A673 (cell line): ENCODE data around the gene UTS2R. TPM values are rescaled to one million over a fixed set of nuclear protein-coding genes. Genes with fewer than 3 reads are reported as not detected.

ENCODE experiments used
- BruUV-seq: library from RNA; stranded (reverse); fragments of 400-500 nt; replicated peaks from 2 replicates; lab custom pipeline; 2021; lab: Mats Ljungman, UMichigan
- CTCF ChIA-PET: fragments of 300-600 bp; sonication (Branson Sonifier 250); formaldehyde crosslinking; loops from one replicate; lab custom pipeline; 2022; ENCODE audit warnings: antibody characterized with exemption; lab: Charles Lee
- POLR2A ChIA-PET: fragments of 300-600 bp; sonication (Branson Sonifier 250); formaldehyde crosslinking; loops from one replicate; lab custom pipeline; 2022; ENCODE audit warnings: antibody characterized with exemption; ENCODE audit not compliant: low non-redundant PET; lab: Charles Lee
- DNase-seq: peaks from one replicate; pipeline ENCODE4 v3.0.0-alpha.2; 2015; ENCODE audit warnings: low spot score
- H3K27ac ChIP-seq: fragments of 200-600 bp; sonication (generic); 2 replicates; pipeline ENCODE4 v1.5.1; 2016; ENCODE audit warnings: mixed run types, low read depth, mild to moderate bottlenecking, mixed read lengths, antibody characterized with exemption, low read length; ENCODE audit not compliant: poor library complexity, severe bottlenecking
- H3K27me3 ChIP-seq: fragments of 200-600 bp; sonication (generic); replicated peaks from 2 replicates; pipeline ENCODE4 v1.6.1; 2017; ENCODE audit warnings: mixed run types, low read depth, mild to moderate bottlenecking, mixed read lengths, antibody characterized with exemption, low read length; ENCODE audit not compliant: insufficient read depth, poor library complexity
- H3K36me3 ChIP-seq: fragments of 200-600 bp; sonication (generic); 2 replicates; pipeline ENCODE4 v1.6.1; 2016; ENCODE audit warnings: mixed run types, mild to moderate bottlenecking, mixed read lengths, antibody characterized with exemption, low read length; ENCODE audit not compliant: insufficient read depth, poor library complexity, severe bottlenecking
- H3K4me1 ChIP-seq: fragments of 200-600 bp; sonication (generic); 2 replicates; pipeline ENCODE4 v1.6.1; 2017; ENCODE audit warnings: mixed run types, mild to moderate bottlenecking, mixed read lengths, antibody characterized with exemption, low read length; ENCODE audit not compliant: insufficient read depth, poor library complexity, severe bottlenecking
- H3K4me3 ChIP-seq: fragments of 200-600 bp; sonication (generic); 2 replicates; pipeline ENCODE4 v1.5.1; 2016; ENCODE audit warnings: low read depth, mixed run types, mild to moderate bottlenecking, mixed read lengths, low read length; ENCODE audit not compliant: poor library complexity, severe bottlenecking
- H3K9me3 ChIP-seq: fragments of 200-600 bp; sonication (generic); 2 replicates; pipeline ENCODE4 v1.6.1; 2016; ENCODE audit warnings: mixed run types, low read depth, mild to moderate bottlenecking, mixed read lengths, antibody characterized with exemption, low read length; ENCODE audit not compliant: poor library complexity, severe bottlenecking
- EZH2 ChIP-seq: fragments of 200-600 bp; sonication (generic); IDR thresholded peaks from 2 replicates; pipeline ENCODE4 v1.6.1; 2017; ENCODE audit warnings: borderline replicate concordance, low read depth, mild to moderate bottlenecking, mixed read lengths, antibody characterized with exemption, low read length; ENCODE audit not compliant: poor library complexity, severe bottlenecking
- intact Hi-C: fragments of 100-400 bp; cut with micrococcal nuclease; formaldehyde crosslinking; loops from one replicate; pipeline ENCODE4 v1.10.0; 2022; ENCODE audit not compliant: unreplicated experiment
- total RNA-seq: library from RNA; stranded (reverse); gene quantifications from 2 replicates; pipeline ENCODE4 v1.2.3, GENCODE V29; 2021
- TF ChIP-seq, protein P1 (sequence below): fragments of 300-800, 200-600 bp; sonication (generic); conservative IDR thresholded peaks from 2 replicates; pipeline ENCODE4 v1.5.1; 2017; ENCODE audit warnings: low read depth, mild to moderate bottlenecking, antibody characterized with exemption, low read length, moderate library complexity, mixed read lengths

Gene UTS2R
- total RNA-seq, 1 experiment from 2014 or later: 0.58 TPM

DNA sequence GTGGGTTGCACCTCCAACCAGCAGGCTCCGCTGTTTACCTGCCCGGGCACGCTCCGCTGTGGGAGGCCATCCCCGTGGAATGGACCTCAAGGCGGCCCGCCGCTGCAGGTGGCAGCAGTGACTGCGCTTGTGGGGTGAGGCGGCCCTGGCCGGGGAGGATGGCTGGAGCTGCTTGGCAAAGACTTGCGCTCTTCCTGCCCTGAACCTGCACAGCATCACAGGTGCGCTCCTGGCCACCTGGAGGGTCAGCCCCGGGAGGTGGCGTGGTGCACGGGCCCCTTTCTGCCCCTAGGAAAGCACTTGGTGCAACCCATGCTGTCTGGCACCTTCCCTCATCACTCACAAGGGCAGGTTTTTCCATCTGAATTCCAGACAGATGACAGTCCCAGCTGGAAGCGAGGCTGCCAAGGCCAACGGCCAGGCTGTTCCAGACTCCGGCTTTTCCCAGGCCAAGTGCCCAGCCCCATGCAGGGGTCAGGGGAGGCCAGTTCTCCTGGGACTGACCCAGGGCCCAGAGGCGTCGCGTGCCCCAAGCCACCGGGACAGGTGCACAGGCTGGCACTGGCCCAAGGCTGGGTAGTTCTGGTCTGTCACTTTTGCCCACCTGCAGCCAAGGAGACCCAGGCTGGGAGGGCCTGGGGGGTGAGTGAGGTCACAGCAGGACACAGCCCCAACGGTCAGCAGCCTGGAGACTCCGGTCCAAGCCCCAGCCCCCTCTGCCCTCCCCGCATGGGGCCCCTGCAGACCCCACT is 13.3 kb downstream of the UTS2R start:
- Histone ChIP-seq H3K4me3 (no peak overlapping the region), H3K27me3 (no peaks in the 10 kb centered on the region), H3K9me3 (no peaks in the 10 kb centered on the region), H3K27ac (no peak overlapping the region), H3K4me1 (peaks cover 3% of the 10 kb centered on the region), H3K36me3 (no peaks in the 10 kb centered on the region)
- ChIA-PET CTCF (no interaction called here), POLR2A (no interaction called here)
- DNase-seq: no peak
- TF ChIP-seq, protein P1, sequence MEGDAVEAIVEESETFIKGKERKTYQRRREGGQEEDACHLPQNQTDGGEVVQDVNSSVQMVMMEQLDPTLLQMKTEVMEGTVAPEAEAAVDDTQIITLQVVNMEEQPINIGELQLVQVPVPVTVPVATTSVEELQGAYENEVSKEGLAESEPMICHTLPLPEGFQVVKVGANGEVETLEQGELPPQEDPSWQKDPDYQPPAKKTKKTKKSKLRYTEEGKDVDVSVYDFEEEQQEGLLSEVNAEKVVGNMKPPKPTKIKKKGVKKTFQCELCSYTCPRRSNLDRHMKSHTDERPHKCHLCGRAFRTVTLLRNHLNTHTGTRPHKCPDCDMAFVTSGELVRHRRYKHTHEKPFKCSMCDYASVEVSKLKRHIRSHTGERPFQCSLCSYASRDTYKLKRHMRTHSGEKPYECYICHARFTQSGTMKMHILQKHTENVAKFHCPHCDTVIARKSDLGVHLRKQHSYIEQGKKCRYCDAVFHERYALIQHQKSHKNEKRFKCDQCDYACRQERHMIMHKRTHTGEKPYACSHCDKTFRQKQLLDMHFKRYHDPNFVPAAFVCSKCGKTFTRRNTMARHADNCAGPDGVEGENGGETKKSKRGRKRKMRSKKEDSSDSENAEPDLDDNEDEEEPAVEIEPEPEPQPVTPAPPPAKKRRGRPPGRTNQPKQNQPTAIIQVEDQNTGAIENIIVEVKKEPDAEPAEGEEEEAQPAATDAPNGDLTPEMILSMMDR: no peak
- TF ChIP-seq EZH2: no peak
- BruUV-seq: no TSS peak
- intact Hi-C loops: no loop called here

DNA sequence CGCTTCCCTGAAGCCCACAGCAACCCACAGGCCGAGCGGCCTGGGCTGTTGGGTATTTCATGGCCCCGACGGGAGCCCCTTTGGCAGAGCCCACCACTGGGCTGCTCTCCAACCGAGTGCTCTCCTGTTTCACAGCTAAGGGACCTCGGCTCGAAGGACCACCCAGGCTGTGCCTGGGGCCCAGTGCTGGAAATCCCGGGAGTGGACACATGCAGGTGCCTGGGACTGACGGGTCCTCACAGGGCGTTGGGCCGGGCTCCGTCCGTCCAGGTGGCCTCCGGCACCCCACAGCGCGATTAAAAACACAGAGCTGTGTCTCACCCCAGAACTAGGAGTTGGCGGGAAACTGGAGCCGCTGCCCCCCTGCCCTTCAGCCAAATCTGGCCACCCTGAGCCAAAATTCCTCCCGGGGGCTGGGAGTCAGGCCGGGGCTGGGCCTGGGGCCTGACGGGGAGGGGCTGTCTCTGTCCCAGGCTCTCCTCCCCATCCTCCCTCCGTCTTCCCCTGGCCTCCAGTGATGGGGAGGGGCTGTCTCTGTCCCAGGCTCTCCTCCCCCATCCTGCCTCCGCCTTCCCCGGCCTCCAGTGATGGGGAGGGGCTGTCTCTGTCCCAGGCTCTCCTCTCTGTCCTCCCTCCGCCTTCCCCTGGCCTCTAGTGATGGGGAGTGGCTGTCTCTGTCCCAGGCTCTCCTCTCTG is 14.1 kb downstream of the UTS2R start:
- no TSS peak for BruUV-seq

DNA sequence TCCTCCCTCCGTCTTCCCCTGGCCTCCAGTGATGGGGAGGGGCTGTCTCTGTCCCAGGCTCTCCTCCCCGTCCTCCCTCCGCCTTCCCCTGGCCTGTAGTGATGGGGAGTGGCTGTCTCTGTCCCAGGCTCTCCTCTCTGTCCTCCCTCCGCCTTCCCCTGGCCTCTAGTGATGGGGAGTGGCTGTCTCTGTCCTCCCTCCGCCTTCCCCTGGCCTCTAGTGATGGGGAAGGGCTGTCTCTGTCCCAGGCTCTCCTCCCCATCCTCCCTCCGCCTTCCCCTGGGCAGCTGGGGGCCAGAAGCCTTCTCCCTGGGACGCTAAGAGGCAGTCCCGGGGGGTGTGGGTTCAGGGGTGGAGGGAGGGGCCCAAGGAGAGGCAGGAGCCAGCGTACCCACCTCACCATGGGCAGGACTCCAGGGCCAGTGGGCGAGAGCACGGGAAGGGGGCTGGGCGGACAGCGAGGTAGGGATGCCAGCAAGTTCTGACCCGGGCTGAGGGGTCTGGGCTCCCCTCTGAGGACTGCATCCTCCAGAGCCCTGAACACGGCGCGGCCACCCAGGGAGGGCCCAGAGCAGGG is 14.8 kb downstream of the UTS2R start:
- BruUV-seq: no TSS peak
- H3K27me3 ChIP-seq: no peaks in the 10 kb centered on the region
- ChIA-PET CTCF (no interaction called here), POLR2A (interaction anchor here (0.5 kb wide), 1 partner anchor 330 kb away, joined by 10 read pairs; the partner anchor contains the start of gene FN3KRP)
- intact Hi-C loops: no loop called here
- no peak overlapping the region for H3K27ac ChIP-seq
- TF ChIP-seq, protein P1: no peak
- no peak for TF ChIP-seq EZH2
- H3K4me3 ChIP-seq: no peak overlapping the region
- DNase-seq: no peak
- no peaks in the 10 kb centered on the region for H3K36me3 ChIP-seq
- H3K9me3 ChIP-seq: no peaks in the 10 kb centered on the region
- H3K4me1 ChIP-seq: no peaks in the 10 kb centered on the region

More for the DNA sequence above, 14.1 kb downstream of the UTS2R start:
- H3K36me3 ChIP-seq: no peaks in the 10 kb centered on the region
- TF ChIP-seq, protein P1: no peak
- no peak for TF ChIP-seq EZH2
- DNase-seq: no peak
- ChIA-PET POLR2A (interaction anchor here (0.5 kb wide), 1 partner anchor 331 kb away, joined by 10 read pairs; the partner anchor contains the start of gene FN3KRP), CTCF (no interaction called here)
- no peaks in the 10 kb centered on the region for H3K9me3 ChIP-seq
- no peak overlapping the region for H3K4me3 ChIP-seq
- intact Hi-C loops: no loop called here
- H3K27ac ChIP-seq: no peak overlapping the region
- no peaks in the 10 kb centered on the region for H3K4me1 ChIP-seq
- H3K27me3 ChIP-seq: no peaks in the 10 kb centered on the region
